OCI-LY1 (cell line): ENCODE data around the gene ST6GALNAC6.

Source experiments
- EZH2 ChIP-seq: fragments of 200-600 bp; sonication (generic), shearing (Covaris generic); IDR thresholded peaks from 2 replicates; pipeline ENCODE4 v1.8.0; 2017; ENCODE audit warnings: borderline replicate concordance, mixed run types, mild to moderate bottlenecking, antibody characterized with exemption, low read length, moderate library complexity, mixed read lengths
- TF ChIP-seq, protein P1 (sequence below): fragments of 200-600 bp; sonication (generic), shearing (Covaris generic); IDR thresholded peaks from 2 replicates; pipeline ENCODE4 v1.5.1; 2017; ENCODE audit warnings: mild to moderate bottlenecking, antibody characterized with exemption, low read length, moderate library complexity, mixed read lengths

DNA sequence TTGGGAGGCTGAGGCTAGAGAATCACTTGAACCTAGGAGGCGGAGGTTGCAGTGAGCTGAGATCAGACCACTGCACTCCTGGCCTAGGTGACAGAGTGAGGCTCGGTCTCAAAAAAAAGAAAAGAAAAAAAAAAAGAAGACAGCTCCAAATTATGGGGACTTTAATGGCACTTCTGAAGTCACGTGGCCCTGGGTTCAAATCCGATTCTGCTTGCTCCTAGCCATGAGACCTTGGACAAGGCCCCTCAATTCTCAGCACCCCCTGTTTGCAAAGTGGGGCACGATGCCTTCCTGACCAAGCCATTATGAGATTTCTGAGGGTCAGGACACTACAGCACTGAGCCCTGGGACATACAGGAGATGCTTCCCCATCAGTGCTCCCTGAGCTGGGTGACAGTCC is 43.9 kb downstream of the ST6GALNAC6 start:
- TF ChIP-seq, protein P1, sequence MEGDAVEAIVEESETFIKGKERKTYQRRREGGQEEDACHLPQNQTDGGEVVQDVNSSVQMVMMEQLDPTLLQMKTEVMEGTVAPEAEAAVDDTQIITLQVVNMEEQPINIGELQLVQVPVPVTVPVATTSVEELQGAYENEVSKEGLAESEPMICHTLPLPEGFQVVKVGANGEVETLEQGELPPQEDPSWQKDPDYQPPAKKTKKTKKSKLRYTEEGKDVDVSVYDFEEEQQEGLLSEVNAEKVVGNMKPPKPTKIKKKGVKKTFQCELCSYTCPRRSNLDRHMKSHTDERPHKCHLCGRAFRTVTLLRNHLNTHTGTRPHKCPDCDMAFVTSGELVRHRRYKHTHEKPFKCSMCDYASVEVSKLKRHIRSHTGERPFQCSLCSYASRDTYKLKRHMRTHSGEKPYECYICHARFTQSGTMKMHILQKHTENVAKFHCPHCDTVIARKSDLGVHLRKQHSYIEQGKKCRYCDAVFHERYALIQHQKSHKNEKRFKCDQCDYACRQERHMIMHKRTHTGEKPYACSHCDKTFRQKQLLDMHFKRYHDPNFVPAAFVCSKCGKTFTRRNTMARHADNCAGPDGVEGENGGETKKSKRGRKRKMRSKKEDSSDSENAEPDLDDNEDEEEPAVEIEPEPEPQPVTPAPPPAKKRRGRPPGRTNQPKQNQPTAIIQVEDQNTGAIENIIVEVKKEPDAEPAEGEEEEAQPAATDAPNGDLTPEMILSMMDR, result no peak
- no peak for TF ChIP-seq EZH2
